GM18502 (cell line): ENCODE data around the gene ATP6AP1.
"Not testable (repeated sequence)": the region's sequence is repeated elsewhere in the genome, so short reads cannot be mapped to it uniquely, and the experiment has no call there.

Experiments used
- ATAC-seq: cut with Tn5 transposase; IDR thresholded peaks from one replicate; pipeline ENCODE4 v1.9.1; 2021; ENCODE audit warnings: mild to moderate bottlenecking; ENCODE audit not compliant: unreplicated experiment, poor library complexity

The ATP6AP1 gene

DNA sequence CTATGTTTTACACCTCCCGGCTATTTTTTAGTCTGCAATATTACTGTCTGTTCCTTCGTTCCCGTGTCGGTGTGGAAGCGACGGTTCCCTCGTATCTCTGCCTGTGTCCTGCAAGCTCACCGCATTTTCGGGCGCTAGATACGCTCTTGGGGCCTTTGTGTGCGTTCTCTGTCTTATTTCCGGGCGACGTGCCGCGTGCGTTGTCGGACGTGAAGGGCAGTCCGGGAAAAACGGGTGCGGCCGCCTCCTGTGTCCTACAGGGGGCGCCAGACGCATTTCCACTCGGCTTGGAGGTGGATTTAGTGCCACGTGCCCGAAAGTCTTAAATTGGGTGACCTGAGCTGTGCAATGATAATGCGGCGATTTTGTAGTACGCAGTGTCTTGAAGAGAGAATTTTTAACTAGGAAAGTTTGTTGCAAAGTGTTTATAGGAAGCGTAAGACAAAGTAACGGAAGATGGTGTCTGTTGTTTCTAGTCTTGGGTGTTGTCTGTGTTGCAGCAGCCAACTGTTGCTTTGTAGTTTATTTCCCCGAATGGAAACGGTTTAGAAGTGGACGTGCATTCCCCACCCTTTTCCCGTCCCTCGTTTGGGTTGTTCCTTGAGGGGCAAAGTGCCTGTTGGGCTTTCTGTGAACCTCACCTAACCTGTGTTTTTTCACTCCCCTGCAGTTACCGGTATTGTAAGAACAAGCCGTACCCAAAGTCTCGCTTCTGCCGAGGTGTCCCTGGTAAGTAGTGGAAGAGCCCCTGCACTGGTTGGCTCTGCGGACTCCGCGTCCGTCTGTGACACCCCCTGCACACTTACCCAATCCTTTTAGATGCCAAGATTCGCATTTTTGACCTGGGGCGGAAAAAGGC lies 29.6 kb upstream of the ATP6AP1 start:
- ATAC-seq: no peak

DNA sequence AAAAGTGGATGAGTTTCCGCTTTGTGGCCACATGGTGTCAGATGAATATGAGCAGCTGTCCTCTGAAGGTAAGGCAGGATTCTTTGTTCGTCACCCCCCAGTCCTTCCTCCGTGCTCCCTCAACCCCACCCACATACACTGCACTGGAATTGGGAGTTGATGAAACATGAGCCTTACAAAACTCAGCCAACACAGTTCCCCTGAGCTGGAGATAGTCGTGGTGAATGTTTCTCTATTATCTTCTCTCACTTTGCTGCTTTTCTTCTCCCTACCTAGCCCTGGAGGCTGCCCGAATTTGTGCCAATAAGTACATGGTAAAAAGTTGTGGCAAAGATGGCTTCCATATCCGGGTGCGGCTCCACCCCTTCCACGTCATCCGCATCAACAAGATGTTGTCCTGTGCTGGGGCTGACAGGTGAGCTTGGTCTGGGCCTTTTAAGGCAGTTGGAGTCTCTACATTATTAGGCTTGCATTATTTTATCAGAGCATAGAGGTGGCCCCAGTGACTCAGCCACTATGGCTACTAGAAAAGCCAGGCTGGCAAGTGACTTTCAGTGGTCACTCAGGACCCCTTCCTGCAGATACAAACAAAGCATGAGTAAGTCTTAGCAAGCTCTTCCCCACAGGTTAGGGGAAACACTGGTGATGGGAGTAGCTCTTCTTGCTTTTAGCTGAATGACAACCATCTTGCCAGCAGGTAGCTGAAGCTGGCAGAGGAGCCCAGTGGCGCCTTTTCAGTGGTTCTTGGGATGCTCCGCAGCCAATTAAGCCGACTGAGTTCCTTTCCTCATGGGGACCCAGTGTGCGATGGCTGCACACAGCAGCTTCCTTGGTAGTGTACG lies 28.7 kb upstream of the ATP6AP1 start:
- no peak for ATAC-seq

DNA sequence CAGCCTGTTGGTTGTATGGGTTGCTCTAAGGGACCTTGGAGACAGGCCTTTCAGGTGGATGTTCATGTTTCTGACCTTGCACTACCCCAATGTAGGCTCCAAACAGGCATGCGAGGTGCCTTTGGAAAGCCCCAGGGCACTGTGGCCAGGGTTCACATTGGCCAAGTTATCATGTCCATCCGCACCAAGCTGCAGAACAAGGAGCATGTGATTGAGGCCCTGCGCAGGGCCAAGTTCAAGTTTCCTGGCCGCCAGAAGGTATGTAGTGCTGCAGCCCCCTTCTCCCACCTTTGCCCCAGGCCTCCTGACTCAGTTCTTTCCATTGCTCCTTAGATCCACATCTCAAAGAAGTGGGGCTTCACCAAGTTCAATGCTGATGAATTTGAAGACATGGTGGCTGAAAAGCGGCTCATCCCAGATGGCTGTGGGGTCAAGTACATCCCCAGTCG lies 28.1 kb upstream of the ATP6AP1 start:
- ATAC-seq: not testable (repeated sequence)

DNA sequence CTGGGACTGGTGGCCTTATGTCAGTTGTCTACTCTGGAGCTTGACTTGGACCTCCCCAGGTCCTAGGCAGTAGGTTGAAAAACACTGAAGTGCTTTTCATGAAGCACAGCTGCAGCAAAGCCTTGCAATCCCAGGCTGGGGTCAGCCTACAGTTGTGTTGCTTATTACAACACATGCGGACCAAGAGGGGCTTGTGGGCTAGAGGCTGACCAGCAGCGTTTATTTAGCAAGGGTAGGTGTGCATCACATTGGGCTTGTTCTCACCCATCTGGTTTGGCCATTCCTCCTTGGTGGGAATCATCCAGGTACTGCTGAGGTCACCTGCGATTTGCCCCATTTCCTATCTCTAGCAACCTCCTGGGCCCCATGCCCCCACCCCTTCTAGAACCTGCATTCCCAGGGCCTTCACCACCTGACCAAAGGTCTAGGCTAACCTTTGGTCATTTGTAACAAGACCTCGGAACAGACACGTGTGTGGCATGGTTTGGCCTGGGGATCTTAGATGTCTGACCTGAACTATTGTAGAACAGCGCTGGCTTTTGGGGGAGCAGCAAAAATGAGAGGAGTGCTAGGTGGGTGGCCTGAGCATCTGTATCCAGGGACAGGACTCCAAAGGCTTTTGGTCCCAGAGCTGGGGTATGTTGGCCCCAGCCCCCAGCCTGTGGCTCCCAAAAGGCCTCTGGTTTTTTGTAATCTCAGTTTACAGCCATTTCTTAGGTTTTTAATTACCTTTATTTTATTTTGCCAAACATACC lies 27.3 kb upstream of the ATP6AP1 start:
- no peak for ATAC-seq

DNA sequence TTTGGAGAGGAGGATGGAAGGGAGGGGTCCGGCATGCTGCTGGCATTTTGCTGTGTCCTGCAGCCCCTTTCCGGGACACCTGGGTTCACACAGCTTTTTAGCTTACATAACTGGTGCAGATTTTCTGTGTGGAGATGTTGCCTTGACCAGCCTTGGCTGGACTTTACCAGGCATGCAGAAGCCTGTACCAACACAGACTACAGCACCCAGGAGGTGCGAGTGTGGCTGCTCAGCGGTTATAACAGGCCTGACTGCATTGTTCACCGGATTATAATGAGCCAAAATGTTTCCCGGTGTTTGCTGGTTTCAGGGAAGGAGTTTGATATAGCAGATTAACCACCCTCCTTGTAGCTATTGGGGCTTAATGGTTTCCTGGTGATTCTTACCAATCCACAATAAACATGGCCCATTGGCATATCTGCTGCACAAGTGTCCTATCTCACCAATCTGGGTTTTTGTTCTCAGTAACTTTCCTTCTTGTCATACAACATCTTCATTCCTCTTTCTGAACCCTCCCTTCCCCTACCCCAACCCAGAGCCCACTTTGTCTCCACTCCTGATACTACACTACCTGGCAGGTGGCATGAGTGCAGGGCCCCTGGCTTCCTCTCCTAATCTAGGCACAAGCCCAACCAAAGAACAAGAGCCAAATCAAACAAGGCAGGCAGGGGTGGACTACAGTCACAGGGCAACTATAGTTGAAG lies 26.4 kb upstream of the ATP6AP1 start:
- ATAC-seq: no peak

DNA sequence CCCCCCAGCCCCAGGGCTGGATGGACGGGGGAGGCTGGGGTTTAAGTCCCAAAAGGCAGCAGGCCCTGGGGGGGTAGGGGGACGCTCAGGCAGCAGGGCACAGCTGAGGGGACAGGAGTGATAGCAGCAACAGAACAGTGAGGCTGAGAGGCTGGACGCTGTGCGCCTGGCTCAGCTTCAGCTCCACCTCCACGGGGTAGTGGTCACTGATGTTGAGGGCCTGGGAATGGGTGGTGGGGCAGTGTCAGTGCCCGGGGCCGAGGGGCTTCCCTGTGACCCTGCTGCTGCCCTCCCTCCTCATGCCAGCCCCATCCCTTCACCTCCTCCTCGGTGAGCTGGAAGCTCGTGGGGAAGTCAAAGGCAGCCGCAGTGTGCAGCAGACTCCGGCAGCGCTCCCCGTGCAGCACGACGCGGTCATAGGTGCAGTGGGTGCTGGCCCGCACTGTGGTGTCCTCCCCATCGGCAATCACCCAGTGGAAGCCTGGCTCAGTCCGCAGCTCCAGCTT lies 25.8 kb upstream of the ATP6AP1 start:
- ATAC-seq: no peak

DNA sequence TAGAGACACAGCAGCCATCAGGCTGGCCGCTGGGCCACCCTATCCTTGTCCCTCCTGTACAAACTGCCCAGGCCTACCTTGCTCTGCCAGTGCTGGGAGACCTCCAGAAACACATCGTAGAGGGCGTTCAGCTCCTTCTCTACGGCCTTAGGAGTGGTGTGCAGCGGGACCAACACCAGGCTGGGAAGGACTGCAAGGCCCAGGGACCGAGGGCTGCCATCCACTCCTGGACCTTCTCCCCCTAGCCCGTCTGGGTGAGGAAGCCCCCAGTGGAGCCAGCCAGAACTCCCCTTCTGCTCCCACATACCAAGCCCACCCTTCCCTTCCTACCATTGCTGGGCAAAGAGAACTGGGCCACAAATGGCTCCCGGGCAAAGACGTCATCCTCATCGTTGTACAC lies 25.3 kb upstream of the ATP6AP1 start:
- ATAC-seq: no peak

DNA sequence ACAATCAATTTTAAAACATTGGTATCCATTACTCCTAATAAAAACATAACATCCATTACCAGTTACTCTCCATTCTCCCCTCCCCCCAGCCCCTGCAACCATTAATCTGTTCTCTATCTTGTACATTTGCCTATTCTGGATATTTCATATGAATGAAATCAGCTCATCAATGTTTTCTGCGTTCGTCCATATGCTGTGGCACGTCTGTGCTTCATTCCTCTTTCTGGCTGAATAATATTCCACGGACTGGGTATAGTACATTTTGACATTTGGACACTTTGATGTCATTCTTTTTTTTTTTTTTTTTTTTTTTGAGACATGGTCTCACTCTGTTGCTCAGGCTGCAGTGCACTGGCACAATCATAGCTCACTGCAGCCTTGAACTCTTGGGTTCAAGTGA lies 24.6 kb upstream of the ATP6AP1 start:
- ATAC-seq: no peak

DNA sequence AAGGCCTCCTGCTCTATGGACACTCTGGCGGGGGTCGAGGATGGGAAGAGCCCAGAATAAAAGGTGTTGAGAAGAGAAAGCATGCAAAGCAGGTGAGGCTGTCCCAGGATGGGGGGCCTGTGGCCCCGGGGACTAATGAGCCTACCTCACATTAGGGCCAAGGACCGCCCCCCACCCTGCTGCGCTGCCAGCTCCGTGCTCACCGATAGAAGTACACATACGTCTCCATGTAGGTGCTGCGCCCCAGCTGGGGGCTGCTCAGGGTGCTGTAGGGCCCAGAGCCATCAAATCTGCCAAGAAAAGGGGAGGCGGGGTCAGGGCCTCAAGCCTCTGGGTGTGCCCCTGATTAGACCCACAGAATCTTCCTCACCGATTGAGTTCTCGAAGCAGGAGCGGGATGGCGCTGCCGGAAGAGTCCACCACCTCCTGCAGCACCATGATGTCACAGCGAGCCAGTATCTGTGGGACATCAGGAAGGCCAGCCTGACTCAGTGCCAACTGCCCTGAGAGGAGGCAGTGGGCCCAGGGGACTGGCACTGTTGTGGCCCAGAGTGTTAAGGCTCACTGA lies 23.8 kb upstream of the ATP6AP1 start:
- ATAC-seq: no peak

DNA sequence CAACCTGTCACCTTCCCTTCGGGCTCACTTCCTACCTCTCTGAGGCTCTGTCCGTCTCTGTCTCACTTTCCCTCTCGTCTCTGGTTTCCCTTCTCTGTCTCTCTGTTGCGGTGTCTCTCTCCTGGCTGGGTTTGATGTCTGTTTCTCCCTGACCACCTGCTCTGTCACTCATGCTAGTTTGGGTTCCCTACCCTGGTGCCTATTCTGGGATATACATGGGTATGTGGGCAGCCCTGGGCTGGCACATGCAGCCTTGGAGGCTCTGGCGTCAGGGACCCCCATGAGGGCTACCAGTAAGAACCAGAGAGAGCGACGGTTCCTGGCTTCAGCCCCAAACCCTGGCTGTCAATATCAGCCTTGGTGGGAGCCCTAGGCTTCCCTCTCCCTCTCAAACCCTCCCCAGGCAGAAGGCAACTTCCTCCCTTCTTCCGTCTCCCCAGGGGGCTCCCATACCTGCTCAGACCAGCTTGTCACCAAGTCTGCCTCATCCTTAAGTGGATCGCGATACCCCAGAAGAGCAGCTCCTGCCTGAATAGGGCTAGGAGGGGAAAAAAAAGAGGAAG lies 19.7 kb upstream of the ATP6AP1 start:
- peak; percentile 7 for ATAC-seq

DNA sequence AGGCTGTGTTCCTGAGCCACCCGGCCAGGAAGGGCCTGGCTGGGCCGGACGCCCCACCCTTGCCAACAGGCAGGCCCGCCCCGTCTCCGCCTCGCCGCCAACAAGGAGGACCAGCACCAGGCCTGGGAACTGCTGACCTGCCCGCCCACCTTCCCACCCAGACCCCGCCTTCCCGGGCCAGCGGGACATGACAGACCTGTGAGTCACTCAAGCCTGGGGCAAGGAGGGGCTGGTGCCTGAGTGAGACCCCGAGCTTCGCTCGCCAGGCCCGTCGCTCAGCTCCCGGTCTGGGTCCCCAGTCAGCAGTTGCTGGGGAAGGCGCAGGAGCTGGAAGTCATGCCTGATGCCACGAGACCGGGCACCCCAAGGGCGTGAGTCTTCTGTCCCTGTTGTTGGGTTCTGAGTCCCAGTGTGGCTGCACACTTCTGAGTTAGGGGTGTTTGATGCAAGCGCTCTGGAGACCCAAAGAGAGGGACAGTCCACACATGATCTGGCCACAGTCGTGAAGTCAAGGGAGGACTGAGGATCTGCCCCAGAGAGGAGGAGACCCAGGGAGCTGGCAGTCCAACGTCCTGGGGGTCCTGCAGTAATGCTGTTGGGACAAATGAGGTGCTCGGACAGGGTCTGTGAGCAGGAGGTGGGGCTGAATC lies 19.1 kb upstream of the ATP6AP1 start, which contains the start of gene DNASE1L1:
Gene DNASE1L1 (minus strand): TSS at position 33 of the 650 bp plus-strand sequence. CDS start 3,686 bp downstream, outside the sequence.
- peak; percentile 44 for ATAC-seq

DNA sequence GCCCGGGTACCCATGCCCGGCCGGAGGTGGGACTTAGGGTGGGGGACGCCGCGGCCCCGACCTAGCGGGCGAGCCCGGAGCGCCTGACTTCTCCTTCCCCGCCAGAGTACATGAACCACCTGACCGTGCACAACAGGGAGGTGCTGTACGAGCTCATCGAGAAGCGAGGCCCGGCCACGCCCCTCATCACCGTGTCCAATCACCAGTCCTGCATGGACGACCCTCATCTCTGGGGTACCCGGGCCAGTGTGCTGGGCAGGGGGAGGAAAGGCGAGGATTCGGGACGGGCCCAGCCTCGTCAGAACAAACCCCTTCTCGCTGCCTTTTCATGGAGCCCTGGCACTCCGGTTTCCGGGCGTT lies 16.5 kb upstream of the ATP6AP1 start:
- ATAC-seq: peak; percentile 59

DNA sequence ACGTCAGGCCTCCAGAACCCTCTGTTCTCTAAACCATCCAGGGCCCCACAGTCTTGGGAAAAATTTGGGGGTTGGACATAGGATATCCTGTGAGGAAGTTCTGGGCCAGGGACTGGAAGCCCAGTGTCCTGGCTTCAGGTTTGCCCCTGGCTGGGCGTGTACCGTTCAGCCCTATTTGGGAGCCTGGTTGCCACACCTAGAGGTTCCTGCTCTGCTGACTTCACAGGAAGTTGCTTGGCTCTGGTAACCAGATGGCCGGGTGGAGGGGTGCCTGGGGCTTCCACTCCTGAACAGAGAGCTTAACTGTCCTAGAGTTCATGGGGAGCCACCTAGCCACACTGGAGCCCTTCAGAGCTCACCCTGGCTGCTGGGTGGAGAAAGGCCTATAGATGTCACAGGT lies 16.0 kb upstream of the ATP6AP1 start:
- ATAC-seq: no peak

DNA sequence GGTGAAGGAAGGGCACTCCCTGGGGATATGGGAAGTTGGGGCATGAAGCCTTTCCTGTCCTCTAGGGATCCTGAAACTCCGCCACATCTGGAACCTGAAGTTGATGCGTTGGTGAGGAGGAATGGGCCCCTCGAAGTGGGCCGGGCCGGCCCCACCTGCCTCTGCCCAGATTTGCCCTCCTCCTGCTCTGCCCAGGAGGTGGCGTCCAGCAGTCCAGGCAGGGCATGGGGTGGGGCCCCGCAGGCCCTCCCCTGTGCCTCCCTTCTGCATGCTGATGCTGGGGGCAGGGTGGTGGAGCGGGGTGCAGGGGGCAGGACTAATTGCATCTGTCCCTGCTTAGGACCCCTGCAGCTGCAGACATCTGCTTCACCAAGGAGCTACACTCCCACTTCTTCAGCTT lies 15.3 kb upstream of the ATP6AP1 start:
- no peak for ATAC-seq

DNA sequence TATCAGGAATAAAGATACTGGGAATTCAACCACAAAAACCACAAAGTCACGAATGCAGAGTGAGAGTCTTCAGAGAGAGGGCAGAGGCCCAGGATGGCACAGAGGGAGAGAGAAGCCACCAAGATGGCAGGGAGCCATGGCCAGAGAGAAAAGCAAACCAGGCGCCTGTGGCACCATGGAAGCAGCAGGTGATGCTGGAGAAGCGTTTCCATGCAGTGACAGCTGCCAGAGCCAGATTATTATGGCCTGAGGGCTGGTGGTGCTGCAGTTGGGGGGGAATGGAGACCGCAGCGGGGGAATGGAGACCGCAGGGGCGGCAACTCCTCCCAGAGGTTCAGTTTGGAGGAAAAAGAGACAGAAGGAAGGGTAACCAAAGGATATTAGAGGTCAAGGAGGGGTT lies 11.3 kb upstream of the ATP6AP1 start:
- ATAC-seq: no peak

DNA sequence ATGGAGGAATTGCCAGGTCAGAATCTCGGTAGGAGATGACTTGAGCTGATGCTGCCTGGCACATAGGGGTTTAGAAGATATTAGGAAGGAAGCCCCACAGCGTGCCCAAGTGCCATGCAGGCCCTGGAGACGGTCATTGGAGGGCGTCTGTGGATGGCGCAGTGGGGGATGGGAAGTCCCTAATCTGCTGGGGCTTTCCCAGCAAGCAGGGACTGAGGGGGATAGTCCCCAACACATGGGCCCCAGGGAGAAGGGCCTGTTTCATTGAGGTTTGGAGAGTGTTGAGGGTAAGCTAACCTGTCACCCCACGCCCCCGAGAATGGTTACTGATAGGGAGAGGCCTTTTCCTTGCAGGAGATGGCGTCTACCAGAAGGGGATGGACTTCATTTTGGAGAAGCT lies 9.3 kb upstream of the ATP6AP1 start:
- ATAC-seq: no peak

DNA sequence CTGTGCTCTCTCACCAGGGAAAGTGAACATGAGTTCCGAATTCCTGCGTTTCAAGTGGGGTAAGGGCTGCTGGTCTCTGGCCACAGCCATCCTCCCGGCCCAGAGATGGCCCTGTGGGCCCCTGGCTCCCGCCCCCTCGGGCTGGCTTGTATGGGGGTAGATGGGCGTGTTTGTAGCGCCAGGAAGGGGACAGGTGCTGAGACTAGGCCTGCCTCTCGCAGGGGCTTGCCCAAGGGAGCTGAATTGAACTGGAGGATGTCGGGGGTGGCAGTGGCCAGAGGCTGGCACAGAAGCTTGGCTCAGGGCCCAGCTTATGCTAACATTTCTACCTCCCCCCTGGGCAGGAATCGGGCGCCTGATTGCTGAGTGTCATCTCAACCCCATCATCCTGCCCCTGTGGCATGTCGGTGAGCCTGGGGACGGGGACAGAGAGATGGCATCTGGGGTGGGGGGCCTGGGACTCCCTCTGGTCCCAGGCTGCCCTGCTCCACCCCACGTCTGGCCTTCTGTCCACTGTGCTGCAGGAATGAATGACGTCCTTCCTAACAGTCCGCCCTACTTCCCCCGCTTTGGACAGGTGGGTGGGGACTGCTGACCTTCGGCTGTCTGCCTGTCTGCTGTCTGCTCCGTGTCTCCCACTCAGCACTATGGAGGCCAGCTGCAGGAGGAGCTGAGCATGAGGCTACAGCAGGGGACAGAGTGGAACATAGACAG lies 8.6 kb upstream of the ATP6AP1 start:
- ATAC-seq: no peak

DNA sequence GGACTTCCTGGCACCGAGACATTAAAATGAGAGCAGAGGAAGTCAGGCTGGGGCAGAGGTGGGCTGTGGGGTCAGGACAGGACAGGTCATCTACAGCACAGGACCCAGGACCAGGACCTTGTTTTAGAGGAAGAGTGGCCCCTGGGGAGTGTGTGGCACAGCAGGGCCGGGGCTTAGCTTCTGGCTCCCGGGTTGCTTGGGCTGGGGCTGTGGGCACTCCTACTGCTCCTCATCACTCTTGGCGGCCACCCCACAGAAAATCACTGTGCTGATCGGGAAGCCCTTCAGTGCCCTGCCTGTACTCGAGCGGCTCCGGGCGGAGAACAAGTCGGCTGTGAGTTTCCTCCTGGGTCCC lies 8.1 kb upstream of the ATP6AP1 start:
- ATAC-seq: no peak
